ENCODE data around the gene NRG2. TPM values are rescaled to one million over a fixed set of nuclear protein-coding genes. Genes with fewer than 3 reads are reported as not detected.

Gene NRG2
- total RNA-seq, 3 donors from 2014 or later = 5.9 to 16.5 (median 7.2) TPM

- no peak for TF ChIP-seq POLR2A (IDR thresholded peaks at IDR 0.05)
- no peak for TF ChIP-seq POLR2AphosphoS5 (IDR thresholded peaks at IDR 0.05)
- TF ChIP-seq CTCF (IDR thresholded peaks at IDR 0.05) = no peak
- intact Hi-C loops (cut with DNase I; ENCODE audit: low total_unique reads) = loop anchor here (10.0 kb wide), 1 partner anchor 167 kb away; no protein-coding TSS in a partner anchor
- H3K4me3 ChIP-seq = no peak overlapping the region
- H3K27ac ChIP-seq = no peak overlapping the region
- H3K27me3 ChIP-seq = peaks cover 18 to 20% of the 10 kb centered on the region in 2 donors
- peaks cover 6 to 7% of the 10 kb centered on the region in 2 donors for H3K4me1 ChIP-seq
- no peaks in the 10 kb centered on the region for H3K36me3 ChIP-seq
- no peaks in the 10 kb centered on the region for H3K9me3 ChIP-seq
- no peak for DNase-seq (ENCODE audit: low spot score in 2 of 2)
These were observed 245.1 kb downstream of the NRG2 start for GRCh38 chr5:139797856-139798510.

- intact Hi-C loops (cut with DNase I; ENCODE audit: low total_unique reads) = loop anchor here (10.0 kb wide), 1 partner anchor 167 kb away; no protein-coding TSS in a partner anchor
- Histone ChIP-seq H3K27me3 (peaks cover 18 to 20% of the 10 kb centered on the region in 2 donors), H3K4me1 (peaks cover 6 to 7% of the 10 kb centered on the region in 2 donors), H3K36me3 (no peaks in the 10 kb centered on the region), H3K27ac (no peak overlapping the region), H3K9me3 (no peaks in the 10 kb centered on the region), H3K4me3 (no peak overlapping the region)
- TF ChIP-seq POLR2A (IDR thresholded peaks at IDR 0.05) = no peak
- no peak for TF ChIP-seq CTCF (IDR thresholded peaks at IDR 0.05)
- no peak for TF ChIP-seq POLR2AphosphoS5 (IDR thresholded peaks at IDR 0.05)
- DNase-seq (ENCODE audit: low spot score in 2 of 2) = no peak
These were observed 245.8 kb downstream of the NRG2 start for GRCh38 chr5:139797335-139797734.

Other genes starting within 250 kb of the NRG2 start
- 1 to 10 TPM in 1 of 3 donors, under 1 TPM in 1, not detected in 1; 0.66 to 1.8 TPM for gene PSD2, start 247.5 kb downstream of the NRG2 start, total RNA-seq
- gene PURA, start 70.8 kb upstream of the NRG2 start, total RNA-seq = 10 to 100 TPM; 27.9 to 33.8 (median 30.1) TPM
- gene IGIP, start 82.6 kb upstream of the NRG2 start, total RNA-seq = 10 to 100 TPM; 19.0 to 23.1 (median 21.8) TPM
- 100 to 1,000 TPM in 1 of 3 donors, 10 to 100 TPM in 2; 56.5 to 108 (median 76.0) TPM for gene CYSTM1, start 131.9 kb upstream of the NRG2 start, total RNA-seq

Measured in breast epithelium (tissue), 4 donors.